Activated T-cell treated with anti-CD3 and anti-CD28 coated beads for 4 hours (primary cell): ENCODE results near the gene ARMS2.

Source experiments
- DNase-seq: peaks from one replicate; pipeline ENCODE4 v3.0.0-alpha.2; 2020

The ARMS2 gene

DNA sequence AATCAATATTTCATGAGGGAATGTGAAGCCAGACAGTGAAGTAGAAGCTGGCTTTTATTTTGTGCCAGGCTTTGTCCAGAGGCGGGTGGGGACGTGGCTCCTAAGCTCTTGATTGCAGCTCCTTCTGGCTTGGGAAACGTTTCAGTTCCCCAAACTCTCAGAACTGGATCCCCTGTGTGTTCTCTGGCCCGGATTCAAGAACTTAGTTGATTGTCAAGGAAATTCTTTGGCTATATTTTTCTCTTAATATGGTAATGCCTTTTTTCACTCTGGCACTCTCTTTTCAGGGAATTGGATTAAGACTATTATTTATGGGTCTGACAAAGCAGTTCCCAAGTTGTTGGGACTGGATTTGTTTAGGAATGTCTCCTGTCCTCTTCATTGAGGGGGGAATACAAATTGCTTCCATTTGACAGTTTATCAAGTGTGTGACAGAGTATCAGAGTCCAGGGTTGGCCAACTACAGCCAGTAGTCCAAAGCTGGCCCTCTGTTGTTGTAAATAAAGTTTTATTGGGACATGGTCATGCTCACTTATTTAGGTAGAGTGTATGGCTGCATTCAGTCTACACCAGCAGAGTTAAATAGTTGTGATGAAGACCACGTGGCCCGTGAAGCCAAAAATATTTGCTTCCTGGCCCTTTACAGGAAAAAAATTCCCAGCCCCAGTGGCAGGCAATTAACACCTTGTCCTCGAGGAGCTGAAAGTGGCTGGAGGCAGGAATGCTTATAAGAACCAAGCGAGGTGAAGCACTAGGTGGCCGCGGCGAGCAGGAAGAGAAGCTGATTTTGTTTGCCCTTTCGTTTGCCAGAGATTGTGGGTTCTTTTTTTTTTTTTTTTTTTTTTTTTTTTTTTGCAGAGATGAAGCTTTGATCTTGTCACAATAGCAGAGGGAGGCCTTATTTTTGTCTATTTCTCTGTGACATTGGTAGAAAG, 41.2 kb downstream of the ARMS2 start:
- DNase-seq = no peak

DNA sequence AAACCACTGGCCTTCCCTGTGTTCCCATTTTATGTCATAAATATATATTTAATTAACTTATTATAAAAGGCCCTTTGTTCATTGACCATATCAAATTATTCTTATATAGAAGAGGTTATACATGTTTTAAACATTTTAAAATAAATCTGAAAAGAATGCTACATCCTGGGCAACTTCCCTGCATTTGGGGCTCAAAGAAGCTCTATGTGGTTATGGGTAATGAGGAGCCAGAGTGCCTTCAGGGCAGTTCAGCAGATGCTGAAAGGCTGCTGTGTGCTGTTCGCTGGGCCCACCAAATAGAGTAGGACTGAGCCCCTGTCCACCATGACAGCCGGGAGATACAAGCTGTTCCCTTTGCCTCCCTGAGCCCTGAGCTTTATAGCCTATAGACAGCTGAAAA, 42.8 kb downstream of the ARMS2 start:
- no peak for DNase-seq

DNA sequence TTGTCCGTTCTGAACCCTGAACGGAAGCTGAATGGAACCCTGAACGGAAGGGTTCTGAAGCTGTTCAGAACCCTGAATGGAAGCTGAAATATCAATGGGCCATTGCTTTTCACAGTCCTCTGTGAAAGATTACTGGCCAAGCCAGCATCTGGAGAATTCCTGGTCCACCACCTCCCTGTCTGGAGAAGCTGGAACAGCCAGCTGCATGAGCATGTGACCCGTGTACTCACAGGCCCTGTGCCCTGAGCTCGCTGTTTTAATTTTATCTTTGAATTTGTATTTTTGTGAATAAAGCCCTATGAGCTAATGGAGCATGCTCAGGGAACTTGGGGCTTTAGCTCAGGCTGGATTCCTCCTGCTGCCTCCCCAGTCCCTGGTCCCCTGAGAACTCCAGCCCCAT, 44.1 kb downstream of the ARMS2 start:
- no peak for DNase-seq

DNA sequence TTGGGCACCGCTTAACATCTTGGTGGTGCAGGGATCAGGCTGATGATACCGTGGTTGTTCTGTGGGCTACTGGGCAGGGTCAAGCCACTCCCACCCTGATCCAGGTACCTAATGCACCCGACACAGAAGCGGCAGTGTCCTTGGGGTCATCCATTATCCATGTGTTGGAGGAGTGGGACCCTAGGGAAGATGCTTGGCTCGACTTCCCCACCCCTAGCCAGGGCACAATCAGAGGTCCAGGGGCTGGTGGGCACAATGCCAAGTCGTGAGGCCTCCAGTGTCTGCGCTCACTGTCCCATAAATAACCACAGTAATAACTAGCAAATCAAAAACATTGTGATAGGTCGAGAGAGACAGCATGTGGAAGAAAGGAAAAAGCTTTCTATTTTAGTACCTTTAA, 44.6 kb downstream of the ARMS2 start:
- DNase-seq = no peak

DNA sequence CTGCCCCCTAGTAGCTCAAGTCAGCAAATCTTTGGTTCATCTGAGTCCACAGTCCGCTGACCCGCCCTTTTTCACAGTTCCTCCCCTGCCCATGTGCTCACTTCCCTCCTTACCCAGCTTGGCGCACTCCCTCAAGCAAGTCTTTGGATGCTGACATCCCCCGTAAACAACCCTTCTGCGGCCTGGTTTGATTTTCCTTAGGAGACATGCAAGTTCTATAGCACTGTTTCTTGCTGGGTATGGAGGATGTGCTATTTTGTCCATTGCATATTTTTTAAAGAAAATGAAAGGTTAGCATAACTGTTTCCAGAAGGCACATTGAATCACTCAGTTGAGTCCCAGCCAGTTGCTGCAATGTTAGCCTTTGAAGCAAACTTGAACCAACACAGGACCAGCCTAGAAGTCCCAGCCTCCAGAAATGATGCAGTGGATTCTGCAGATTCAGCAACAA, 45.1 kb downstream of the ARMS2 start:
- DNase-seq = no peak

DNA sequence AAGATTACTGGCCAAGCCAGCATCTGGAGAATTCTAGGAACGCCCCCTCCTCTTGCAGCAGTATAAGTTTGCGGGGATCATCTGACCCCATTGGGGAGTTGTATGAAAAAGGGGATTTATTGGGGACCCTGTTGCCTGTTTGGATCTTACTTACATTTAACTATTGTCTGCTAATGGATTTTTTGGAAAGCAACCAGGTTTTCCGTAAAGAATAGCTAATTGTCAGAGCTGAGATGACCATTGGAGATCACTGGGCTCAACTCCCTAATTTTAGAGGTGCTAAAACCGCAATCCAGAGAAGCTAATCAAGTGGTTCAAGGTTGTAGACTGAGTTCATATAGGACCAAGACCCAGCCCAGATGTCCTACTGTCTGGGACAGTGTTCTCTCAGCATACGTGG, 45.7 kb downstream of the ARMS2 start:
- no peak for DNase-seq

DNA sequence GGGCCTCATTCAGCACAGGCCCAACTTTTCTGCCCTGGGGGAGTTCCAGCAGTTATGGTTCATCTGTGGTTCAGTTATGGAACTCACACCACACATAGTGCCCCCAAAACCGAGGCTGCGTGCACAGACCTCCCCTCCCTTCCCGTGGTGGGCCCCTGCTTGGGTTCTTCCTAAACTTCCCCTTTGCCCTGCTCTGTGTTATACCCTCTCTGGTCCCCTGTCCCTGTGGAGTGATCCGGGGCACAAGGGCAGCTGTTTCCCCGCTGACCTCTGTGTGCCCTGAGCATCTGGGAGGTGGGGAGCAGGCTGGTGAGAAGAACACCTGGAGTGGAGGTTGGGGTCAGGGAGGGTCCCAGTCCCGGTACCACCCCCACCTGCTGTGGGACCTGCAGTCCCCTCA, 46.3 kb downstream of the ARMS2 start:
- DNase-seq = no peak

DNA sequence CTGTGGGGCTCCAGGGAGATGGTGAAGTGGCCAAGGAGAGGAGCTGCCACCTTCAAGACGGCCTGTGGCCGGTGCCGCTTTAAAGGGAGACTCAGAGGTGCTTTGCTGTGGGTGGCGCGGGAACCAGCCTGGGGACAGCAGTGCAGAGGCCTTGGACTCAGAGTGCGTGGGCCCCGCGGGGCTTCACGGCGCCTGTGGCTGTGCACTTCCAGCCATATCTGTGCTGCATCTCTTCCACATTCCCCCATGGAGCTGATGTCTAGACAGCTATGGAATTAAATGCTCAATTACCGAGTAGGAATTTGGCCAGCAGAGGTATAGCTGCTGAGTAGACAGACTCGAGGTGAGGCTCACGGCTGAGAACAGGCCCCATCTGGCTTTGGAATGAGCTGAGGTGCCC, 48.6 kb downstream of the ARMS2 start:
- DNase-seq = no peak

DNA sequence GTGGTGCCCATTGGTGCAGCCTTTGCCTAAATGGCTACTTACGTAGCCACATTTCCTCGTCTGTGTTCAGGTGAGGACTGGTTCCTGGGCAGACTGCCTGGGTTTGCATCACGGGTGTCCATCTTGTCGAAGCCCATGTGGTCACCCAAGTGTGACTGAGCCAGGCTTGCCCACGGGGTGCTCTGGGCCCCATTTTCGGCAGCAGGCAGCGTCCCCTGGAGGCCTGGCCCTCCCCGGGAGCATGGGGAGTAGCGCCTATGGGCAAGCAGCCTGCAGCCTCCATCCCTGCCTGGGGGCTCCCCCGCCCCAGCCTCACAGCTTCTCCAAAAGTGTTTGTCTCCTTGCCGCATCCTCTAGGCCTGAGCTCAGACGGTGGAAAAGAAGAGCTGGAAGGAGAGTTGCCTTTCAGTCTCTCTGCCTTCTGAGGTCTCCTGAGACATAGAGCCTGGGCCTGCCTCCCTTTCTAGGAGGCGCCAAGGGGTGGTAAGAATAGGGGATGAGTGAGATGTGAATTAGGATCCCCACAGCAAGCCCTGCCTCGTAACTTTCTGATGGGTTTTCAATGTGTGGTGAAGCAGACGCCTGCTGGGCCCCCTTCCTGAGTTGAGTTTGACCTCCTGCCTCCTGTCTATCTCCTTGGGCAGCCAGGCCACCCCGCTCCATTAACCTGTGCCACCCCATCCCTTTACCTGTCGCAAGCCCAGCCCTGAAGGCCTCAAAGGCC, 49.6 kb downstream of the ARMS2 start:
- DNase-seq = no peak

DNA sequence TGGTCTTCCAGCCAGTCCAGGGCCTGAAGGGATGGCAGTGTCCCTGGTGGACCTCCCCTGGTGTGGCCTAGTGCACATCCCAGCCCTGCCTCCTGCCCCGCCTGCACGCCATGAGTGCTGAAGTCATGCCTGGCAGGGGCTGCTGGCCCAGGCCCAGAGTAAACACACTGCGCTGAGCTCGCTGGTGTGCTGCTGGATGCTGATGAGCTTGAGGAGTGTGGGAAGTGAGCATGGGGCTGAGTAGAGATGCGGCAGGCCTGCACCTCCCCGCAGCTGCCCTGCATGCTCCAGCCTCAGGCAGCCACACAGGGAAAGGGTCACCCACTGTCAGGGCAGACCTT, 50.1 kb downstream of the ARMS2 start:
- DNase-seq = no peak

DNA sequence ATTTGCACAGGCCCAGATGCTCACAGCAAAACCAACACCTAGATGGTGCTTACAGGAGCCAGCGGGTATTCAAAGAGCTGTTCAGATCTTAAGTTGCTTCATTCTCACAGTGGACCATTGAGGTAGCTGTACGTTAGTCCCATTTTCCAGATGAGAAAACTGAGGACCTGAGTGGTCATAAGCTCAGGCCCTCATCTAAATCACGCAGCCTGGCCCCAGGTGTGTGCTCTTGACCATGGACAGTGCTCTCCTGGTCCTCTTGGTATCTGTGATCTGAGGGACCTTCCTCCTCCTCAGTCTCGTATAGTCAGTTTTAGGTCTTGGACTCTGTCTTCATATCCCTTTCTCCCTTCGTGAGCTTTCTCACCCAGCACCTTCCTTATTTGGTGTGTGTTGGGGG, 50.6 kb downstream of the ARMS2 start:
- DNase-seq = no peak

DNA sequence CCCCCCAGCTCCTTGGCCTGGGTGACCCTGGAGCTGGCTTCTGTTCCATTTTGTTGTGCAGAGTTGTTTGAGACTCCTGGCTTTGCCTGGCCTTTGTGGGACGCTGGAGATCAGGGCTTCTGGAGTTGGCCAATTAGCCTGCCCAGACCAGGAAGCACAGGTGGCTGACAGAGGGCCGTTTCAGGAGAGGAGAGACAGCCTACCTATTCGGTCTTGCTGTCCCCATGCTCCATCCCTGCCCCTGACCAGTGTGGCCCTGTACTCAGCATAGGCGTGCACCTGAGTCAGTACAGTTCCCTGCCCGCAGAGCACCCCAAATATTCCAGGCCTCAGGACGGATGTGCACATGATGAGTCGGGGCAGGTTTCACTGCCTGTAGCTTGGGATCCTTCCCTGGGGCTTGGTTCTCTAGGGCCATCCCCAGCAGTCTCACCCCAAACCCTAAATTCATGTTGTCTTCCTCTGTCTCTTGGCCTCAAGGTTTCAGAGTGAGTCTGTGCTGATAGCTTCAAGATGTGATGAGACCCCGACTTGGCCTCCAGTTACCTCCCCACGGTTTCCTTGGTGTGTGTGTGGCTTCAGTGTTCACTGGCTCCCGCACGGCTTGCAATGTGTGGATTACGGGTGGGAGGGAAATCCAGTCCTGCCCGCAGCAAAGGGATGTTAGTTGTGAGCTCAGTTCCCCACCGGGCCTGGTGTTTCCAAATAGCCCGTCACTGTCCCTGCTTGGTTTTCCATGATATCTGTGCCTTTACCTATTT, 51.6 kb downstream of the ARMS2 start:
- no peak for DNase-seq
